ENCODE results near the gene SNX20.
A peak's percentile ranks its signal among the peaks of the same experiment; 100 is the strongest.

DNA sequence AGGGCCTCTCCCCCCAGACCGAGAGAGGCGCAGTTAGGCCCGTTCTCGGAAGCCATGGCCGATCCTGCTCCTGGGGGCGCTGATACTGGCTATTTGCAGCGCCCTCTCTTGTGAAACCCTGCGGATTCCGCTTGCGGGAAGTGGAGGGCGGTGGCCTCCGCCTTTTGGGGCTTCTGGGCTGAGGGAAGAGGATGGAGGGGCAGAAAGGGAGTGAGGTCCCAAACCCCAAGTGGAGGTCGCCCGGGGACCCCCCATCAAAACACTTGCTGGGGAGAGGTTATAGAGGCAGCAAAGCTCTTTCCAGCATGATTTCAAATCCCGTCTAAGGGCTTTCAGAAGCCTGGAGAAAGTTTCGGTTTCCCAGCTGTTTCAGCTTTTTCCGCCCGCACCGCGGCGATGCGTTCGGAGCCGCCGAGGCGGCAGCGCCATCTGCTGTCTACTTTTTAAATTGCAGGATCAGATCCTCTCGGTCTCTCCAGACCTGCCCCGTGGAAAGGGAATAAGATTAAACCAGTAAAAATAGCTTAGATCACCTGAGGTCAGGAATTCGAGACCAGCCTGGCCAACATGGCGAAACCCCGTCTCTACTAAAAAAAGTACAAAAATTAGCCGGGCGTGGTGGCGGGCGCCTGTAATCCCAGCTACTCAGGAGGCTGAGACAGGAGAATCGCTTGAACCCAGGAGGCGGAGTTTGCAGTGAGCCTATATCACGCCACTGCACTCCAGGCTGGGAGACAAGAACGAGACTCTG lies 15.8 kb downstream of the SNX20 start:
- TF ChIP-seq, protein P1, sequence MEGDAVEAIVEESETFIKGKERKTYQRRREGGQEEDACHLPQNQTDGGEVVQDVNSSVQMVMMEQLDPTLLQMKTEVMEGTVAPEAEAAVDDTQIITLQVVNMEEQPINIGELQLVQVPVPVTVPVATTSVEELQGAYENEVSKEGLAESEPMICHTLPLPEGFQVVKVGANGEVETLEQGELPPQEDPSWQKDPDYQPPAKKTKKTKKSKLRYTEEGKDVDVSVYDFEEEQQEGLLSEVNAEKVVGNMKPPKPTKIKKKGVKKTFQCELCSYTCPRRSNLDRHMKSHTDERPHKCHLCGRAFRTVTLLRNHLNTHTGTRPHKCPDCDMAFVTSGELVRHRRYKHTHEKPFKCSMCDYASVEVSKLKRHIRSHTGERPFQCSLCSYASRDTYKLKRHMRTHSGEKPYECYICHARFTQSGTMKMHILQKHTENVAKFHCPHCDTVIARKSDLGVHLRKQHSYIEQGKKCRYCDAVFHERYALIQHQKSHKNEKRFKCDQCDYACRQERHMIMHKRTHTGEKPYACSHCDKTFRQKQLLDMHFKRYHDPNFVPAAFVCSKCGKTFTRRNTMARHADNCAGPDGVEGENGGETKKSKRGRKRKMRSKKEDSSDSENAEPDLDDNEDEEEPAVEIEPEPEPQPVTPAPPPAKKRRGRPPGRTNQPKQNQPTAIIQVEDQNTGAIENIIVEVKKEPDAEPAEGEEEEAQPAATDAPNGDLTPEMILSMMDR (CRISPR knock-in tag; IDR thresholded peaks at IDR 0.05): peak; percentile 91
- TF ChIP-seq ZFP1 (CRISPR knock-in tag; IDR thresholded peaks at IDR 0.05): no peak
- no peak for TF ChIP-seq NPAS2 (CRISPR knock-in tag; IDR thresholded peaks at IDR 0.05; ENCODE audit: borderline replicate concordance)
- TF ChIP-seq, protein P2, sequence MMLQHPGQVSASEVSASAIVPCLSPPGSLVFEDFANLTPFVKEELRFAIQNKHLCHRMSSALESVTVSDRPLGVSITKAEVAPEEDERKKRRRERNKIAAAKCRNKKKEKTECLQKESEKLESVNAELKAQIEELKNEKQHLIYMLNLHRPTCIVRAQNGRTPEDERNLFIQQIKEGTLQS (CRISPR knock-in tag; IDR thresholded peaks at IDR 0.05): no peak
- no peak for TF ChIP-seq FOXA1 (IDR thresholded peaks at IDR 0.05)
- TF ChIP-seq FOXA1 (CRISPR knock-in tag; IDR thresholded peaks at IDR 0.05): no peak
- no peak for TF ChIP-seq CREM (IDR thresholded peaks at IDR 0.05)
- TF ChIP-seq CREM (CRISPR knock-in tag; IDR thresholded peaks at IDR 0.05): no peak
- TF ChIP-seq SNAPC2 (CRISPR knock-in tag; IDR thresholded peaks at IDR 0.05): no peak
- TF ChIP-seq, protein P3, sequence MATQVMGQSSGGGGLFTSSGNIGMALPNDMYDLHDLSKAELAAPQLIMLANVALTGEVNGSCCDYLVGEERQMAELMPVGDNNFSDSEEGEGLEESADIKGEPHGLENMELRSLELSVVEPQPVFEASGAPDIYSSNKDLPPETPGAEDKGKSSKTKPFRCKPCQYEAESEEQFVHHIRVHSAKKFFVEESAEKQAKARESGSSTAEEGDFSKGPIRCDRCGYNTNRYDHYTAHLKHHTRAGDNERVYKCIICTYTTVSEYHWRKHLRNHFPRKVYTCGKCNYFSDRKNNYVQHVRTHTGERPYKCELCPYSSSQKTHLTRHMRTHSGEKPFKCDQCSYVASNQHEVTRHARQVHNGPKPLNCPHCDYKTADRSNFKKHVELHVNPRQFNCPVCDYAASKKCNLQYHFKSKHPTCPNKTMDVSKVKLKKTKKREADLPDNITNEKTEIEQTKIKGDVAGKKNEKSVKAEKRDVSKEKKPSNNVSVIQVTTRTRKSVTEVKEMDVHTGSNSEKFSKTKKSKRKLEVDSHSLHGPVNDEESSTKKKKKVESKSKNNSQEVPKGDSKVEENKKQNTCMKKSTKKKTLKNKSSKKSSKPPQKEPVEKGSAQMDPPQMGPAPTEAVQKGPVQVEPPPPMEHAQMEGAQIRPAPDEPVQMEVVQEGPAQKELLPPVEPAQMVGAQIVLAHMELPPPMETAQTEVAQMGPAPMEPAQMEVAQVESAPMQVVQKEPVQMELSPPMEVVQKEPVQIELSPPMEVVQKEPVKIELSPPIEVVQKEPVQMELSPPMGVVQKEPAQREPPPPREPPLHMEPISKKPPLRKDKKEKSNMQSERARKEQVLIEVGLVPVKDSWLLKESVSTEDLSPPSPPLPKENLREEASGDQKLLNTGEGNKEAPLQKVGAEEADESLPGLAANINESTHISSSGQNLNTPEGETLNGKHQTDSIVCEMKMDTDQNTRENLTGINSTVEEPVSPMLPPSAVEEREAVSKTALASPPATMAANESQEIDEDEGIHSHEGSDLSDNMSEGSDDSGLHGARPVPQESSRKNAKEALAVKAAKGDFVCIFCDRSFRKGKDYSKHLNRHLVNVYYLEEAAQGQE (IDR thresholded peaks at IDR 0.05; ENCODE audit: borderline replicate concordance in 1 of 2, low read depth in 1 of 2, low read length in 2 of 2): no peak
- TF ChIP-seq TAF1 (CRISPR knock-in tag; IDR thresholded peaks at IDR 0.05): no peak
- TF ChIP-seq NBN (conservative IDR thresholded peaks at IDR 0.05): no peak
- peak in 1 of 2 experiments; percentile 58; a peak in 1 of 4 replicates for TF ChIP-seq KLF16 (CRISPR knock-in tag; IDR thresholded peaks at IDR 0.05)

All from HepG2 (cell line).